ENCODE results near the gene ZNF366.

DNA sequence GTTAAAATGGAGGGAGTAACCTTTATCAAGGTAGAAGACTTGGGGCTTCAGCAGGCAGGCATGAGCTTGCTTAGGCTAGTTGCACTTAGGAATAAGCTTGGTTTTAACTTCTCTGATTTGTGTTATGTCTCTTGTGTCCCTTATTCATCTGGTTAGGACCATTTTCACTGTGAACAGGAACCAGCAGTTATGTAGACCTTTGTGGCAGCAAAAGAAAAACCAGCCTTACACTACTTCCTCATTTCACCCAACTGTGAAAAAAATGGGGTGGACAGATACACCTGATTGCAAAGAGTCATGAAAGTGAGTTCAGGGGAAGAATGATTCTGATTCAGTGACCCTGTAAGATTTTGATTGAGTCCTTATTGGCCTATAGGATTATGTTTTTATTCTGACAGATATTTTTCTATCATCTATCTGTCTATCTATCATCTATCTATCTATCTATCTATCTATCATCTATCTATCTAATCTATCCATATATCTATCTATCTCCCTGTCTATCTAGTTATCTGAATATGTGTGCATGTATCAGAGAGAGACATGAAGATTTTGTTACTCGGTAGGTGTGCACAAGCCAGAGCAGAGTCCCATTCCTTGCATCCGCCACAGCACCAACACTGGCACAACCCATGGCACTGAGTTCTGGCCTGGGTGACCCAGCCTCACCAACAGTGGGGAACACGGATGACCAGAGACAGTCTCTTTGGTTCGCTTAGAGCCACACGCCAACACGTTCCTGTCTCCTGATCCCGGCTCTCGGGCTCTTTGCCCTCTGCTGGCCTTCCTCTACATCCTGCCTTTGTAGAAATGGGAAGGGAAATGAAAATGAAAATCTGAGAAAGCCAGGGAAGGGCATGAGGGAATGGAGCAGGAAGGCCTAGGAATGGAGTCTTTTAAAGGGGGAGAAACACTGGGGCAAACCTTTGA lies 1.3 kb upstream of the ZNF366 start:
- TF ChIP-seq POLR2A (IDR thresholded peaks at IDR 0.05) = no peak
- no peak for TF ChIP-seq POLR2AphosphoS5 (IDR thresholded peaks at IDR 0.05)
- TF ChIP-seq EP300 (IDR thresholded peaks at IDR 0.05) = no peak

Data from suprapubic skin (tissue), 4 donors.